ENCODE data around the gene TP53I3.

The TP53I3 gene

DNA sequence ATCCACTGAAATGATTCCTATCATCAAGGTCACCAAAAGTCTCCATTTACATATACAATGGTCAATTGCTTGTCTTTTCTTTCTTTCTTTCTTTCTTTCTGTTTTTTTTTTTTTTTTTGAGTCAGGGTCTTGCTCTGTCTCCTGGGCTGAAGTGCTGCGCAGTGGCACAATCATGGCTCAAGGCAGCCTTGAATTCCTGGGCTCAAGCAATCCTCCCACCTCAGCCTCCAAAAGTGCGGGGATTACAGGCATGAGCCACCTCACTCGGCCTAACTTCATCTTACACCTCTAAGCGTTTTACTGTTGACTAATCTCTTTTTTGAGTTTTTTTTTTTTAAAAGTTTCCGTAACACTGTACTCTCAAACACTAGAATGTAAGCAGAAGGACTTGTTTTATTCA, 9.4 kb downstream of the TP53I3 start:
- intact Hi-C loops (cut with DNase I) = loop anchor here (10.0 kb wide), 1 partner anchor 50 kb away; the partner anchor contains the start of genes FAM228B and PFN4
- no peak for DNase-seq

DNA sequence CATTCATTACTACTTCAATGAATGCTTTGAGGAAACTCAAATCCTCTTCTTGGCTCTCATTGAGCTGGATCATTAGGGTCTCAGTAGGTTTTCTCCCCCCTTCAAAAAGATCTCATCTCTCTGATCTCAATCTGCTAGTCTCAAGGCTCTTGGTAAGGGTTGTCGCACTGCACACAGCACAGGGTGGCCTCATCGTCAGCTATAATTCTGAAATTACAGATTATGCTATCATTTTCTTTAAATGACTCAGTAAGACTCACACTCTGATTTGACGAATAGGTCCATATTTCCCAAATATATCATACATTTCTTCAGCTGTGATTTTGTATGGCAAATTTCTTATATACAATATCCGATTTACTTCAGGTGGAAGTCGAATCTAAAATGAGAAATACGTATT, 10.8 kb downstream of the TP53I3 start:
- no peak for DNase-seq
- intact Hi-C loops (cut with DNase I) = loop anchor here (10.0 kb wide), 1 partner anchor 51 kb away; the partner anchor contains the start of genes FAM228B and PFN4

DNA sequence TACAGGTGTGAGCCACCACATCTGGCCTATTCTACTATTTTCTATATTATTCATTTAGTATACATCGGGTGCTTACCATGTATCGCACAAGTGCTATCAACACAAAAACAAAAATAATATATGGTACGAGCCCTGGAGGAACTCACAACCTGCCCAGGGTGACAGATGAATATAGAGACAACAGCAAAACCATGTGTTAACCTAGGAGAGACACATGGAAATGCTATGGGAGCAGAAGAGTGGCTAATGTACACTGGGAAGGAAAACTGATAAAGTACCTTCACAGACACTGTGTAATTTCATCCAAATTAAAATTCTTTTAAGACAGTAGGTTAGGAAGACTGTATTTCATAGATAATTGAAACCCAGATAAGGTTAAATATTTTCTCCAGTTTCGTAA, 12.4 kb downstream of the TP53I3 start:
- no peak for DNase-seq
- intact Hi-C loops (cut with DNase I) = loop anchor here (10.0 kb wide), 1 partner anchor 53 kb away; the partner anchor contains the start of genes FAM228B and PFN4

DNA sequence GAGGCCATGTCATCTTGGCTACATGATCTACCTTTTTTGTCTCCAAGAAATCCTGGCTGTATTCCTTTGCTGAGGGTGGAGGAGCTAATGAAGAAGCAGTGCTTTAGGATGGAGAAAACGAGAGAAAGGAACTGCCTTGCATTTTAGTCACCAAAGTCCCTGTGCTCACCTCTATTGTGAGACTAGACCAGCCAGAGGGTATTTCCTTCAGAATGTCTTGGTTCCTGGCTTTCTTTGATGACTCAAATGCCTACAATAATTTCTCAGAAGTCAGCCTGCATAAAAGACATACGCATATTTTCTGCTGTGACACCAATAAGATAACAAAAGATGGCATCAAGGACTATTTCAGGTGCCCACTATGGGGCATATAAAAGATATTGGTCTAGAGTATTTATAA, 19.3 kb downstream of the TP53I3 start:
- intact Hi-C loops (cut with DNase I) = no loop called here

DNA sequence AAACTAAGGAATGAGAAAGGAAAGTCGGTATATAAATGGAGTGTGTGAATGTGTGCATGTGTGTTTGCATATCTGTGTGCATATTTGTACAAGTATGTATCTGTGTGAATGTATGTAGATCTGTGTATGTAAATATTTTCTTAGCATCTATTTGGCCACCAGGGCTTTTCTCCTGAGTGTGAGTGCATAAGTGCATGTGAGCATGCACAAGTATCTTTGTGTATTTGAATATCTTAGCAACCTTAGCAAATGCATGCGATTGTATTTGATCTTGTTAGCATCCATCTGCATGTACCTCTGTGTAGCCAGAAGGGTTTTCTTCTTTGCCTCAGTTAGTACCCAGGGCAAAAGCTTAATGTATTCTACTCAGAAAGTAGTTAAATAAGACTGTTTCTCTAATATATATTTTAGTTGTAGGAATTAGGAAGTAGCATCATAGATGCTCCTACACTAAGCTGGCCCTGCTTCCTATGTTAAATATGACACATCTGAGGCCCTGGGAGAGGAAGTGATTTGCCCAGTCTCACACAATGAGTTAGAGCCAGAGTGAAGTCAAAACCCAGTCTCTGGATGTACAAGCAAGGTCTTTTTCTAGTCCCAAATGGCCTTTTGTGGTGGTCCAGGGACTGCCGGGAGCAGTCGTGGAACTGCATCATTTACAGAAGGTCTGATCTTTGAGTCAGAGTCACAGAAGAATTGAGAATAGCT, 25.9 kb downstream of the TP53I3 start:
- DNase-seq = no peak
- intact Hi-C loops (cut with DNase I) = no loop called here

More for the DNA sequence above, 19.3 kb downstream of the TP53I3 start:
- DNase-seq = no peak

DNA sequence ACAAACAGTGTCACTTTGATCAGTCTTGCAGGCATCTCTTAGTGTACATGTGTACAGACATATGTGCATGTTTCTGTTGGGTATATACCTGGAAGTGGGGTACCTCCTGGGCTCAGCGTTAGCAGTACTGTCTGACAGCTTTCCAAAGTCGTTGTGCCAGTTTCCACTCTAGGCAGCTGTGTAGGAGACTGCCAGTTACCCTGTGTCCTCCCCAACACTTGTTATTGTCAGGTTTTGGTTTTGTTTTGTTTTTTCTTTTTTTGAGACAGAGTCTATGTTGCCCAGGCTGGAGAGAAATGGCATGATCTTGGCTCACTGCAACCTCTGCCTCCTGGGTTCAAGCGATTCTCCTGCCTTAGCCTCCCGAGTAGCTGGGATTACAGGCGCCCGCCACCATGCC, 28.9 kb downstream of the TP53I3 start:
- DNase-seq = no peak
- intact Hi-C loops (cut with DNase I) = no loop called here

DNA sequence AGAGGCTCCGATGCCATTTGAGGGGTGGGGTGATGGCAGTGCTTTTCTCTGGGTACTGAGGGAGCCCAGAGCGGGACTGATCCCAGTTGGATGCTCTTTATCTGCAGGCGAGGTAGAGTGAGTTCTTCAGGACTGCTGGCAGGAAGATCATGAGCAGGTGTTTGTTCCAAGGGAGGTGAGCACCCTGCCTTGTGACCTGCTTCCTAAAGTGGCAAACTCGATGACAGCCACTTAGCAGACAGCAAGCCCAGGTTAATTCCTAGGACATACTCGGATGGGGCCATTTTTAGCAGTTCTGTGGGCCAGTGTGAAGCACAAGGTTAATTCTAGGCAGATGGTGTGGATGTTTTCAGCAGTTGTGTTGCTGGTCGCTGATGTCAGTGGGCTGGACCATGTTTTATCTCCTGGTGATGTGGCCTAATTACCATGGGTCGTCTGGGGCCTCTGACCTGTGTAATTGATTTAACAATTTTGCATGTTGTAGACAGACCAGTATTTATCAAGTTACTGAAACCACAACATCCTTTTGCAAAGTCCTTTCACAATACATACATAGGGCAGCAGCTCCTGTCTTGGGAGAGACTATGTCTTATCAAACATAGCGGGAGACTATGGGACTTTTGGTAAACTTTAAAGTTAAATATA, 30.1 kb downstream of the TP53I3 start:
- DNase-seq = no peak

DNA sequence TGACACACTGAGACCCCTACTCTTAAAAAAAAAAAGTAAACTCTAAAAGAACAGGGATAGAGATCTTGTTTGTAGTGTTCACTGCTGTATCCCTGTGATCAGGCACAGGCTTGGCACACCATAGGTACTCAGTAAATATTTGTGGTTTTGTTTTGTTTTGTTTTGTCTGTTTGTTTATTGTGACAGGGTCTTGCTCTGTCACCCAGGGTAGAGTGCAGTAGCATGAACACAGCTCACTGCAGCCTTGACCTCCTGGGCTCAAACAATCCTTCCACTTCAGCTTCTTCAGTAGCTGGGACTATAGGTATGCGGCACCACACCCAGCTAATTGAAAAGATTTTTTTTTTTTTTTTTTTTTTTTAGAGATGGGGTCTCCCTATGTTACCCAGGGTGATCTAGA, 31.7 kb downstream of the TP53I3 start:
- DNase-seq = no peak

More for the DNA sequence above, 30.1 kb downstream of the TP53I3 start:
- intact Hi-C loops (cut with DNase I) = no loop called here

DNA sequence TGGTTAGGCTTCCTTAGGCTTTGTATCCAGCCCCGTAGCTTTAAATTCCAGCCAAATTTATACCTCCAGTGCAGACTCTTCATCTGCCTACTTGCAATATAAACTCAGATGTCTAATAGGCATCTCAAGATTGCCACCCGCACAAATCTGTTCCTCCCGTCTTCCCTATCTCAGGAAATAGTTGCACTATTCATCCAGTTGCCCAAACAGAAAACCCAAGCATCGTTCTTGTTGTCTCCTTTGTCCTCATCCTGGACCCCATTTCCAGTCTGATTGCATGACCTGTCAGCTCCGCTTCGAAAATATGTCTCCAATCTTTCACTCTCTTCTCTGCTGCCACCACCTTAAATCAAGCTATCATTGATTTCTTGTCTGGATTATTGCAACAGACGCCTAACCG, 32.8 kb downstream of the TP53I3 start:
- intact Hi-C loops (cut with DNase I) = no loop called here
- DNase-seq = peak in 9 of 42 donors; percentile 12 to 53 (median 26)

More for the DNA sequence above, 31.7 kb downstream of the TP53I3 start:
- intact Hi-C loops (cut with DNase I) = no loop called here

DNA sequence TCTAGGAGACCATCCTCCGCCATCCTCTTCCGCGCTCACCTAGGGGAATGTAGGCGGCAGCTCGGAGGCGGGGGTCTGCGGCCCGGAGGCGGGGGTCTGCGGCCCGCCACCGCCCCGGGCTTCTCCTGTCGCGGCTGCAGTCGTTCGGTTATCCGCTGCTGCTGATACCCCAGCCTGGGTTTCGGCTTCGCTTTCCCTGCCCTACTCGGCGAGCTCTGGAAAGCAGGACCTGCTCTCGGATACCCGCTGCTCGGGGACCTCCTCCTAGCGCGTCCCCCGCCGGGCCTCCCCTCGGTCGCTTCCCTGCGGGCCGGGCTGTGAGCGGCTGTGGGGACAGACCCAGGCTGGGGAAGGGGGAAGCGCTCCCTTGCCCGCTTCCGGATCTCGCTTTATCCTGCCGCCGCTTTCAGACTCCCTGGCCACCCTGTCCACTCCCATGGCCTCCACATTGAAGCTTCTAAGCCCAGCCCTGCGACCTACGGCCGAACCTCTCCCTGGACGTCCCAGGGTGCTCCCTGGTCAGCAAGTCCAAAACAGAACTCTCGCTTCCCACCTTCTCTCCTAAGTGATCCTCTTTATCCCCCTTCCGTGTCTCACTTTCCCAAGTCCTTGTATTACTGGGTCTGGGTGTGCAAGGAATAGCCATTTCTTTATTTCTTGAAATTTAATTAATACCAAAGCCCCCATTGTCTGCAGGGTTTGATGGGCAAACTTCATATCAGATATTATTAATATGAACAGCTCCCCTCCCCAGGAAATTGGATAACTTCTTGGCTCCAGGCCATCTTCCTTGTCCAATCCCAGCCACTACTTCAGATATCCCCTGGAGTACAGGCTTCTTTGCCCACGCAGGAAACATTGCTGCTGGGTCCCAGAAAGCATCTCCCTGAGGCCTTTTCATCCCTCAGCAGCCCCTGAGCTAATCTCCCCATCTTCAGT, 34.3 kb downstream of the TP53I3 start:
- peak in 37 of 42 donors; percentile 20 to 72 (median 42) for DNase-seq
- intact Hi-C loops (cut with DNase I) = no loop called here

DNA sequence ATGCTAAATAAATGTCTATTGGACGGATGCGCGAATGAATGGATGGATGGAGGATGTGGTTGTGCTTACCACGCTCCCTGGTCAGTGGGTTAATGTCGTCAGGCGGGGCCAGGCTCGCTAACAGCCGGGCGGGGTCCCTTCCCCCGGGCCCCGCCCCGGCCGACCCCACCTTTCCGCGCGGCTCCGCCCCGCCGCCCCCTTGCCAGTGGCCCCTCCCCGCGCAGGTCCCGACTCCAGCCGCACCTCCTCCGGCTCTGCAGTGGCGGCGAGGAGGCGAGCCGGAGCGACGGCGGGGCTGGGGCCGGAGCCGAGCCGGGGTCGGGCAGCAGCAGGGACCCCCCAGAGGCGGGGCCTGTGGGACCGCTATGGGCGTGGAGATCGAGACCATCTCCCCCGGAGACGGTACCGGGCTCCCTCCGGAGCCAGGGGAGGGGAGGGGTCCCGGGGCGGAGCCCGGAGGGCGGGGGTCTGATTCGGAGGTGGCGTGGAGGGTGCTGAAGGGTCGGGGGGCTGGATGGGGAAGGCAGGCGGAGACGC, 35.1 kb downstream of the TP53I3 start, which contains the start of gene FKBP1B:
TSS of gene FKBP1B (plus strand) at position 257 of the 537 bp plus-strand sequence. CDS start at position 366, 109 bp downstream.
- intact Hi-C loops (cut with DNase I) = loop anchor here (10.0 kb wide), 1 partner anchor 125 kb away; the partner anchor contains the start of gene ATAD2B
- peak; percentile 18 to 91 (median 72) for DNase-seq

DNA sequence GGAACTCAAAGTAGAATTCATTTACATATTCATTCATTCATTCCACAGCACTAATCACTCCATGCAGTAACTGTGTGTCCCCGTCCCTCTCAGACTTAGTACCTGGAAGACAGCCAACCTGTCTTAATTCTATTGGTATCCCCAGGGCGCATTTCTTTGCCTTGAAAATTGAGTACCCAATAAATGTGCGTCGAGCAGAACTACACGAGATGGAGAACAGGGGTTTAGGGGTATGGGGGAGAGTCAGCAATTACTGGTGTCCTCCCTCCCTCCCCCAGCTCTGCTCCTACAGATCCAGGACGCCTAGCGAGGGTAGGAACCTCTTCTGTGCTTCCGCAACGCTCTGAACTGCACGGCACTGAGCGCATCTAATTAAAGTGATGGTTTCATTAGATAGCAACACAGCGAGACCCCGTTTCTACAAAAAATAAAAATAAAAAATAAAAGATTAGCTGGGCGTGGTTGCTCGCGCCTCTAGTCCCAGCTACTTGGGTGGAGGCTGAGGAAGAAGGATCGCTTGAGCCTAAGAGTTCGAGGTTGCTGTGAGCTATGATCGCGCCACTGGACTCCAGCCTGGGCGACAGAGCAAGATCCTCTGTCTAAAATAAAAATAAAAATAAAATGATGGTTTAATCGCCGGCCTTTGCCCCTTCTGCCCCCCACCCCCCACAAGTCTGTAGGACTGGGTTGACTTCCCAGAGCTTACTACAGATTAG, 35.7 kb downstream of the TP53I3 start:
- intact Hi-C loops (cut with DNase I) = loop anchor here (10.0 kb wide), 1 partner anchor 124 kb away; the partner anchor contains the start of gene ATAD2B
- DNase-seq = peak in 4 of 42 donors; percentile 13 to 42 (median 27)

DNA sequence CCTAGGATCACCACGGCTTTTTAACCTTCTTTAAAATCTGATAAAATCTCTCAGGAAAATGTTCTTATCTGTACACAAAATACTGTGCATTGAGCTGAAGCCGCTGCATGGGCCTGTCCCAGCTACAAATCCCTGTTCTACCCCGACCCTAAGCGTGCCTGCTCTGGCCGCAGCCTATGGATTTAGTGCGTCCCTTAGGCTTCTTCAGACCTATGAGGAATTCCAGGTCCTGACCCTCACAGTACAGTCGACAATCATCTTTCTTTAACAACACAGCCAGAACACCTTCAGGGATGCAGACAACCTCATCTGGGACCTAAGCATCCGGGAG, 37.0 kb downstream of the TP53I3 start:
- DNase-seq = no peak
- intact Hi-C loops (cut with DNase I) = loop anchor here (10.0 kb wide), 1 partner anchor 123 kb away; the partner anchor contains the start of gene ATAD2B

DNA sequence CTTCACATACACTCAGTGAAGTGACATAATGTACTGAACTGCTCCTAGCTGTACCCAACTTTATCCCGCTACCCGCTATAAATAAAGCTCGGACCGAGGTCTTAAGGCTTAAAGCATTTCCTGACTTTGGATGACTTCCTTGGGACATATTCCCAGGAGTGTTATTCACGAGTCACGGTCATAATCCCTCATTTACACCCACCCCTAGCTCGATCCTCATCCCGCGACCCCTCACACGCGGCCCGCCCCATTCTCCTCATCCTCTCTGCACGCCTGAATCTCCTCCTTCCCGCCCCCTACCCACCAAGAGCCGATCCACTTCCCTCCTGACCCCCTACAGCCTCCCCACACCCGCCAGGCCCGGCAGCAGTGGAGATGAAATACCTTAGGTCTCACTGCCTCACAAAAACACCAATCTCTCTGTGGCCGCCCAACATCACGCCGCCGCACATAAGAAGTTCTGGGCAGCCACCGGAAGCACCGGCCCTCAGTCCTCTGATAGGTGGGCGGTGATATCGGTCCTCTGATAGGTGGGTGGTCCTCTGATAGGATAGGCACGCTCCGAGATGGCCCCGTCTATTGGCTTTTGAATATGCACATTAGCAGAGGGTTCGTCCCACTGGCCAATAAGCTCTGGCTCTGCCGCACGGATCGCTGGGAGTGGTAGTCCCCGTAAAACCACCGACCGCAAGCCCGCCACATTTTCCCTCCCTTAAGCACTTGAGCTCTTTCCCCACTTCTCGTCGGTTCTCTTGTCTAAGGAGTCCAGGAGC, 37.5 kb downstream of the TP53I3 start, which contains the start of gene WDCP:
TSS of gene WDCP (minus strand) at position 462 of the 773 bp plus-strand sequence. CDS start 7,897 bp downstream, outside the sequence.
- intact Hi-C loops (cut with DNase I) = loop anchor here (10.0 kb wide), 1 partner anchor 122 kb away; the partner anchor contains the start of gene ATAD2B
- DNase-seq = peak; percentile 91 to 100 (median 98)

DNA sequence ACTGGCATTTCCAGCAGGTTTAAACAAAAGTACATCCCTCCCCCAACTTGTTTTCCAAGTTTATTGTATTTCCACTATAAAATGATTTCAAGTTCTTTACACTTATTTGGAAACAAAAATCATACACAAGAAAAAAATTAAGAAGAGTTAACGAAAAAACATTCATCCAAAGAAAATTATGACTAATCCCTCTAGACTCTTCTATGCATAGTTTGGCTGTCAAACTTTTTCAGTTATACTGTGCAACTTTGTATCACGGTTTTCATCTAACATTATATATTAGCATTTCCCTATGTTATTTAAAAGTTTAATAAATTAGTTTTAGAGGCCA, 38.1 kb downstream of the TP53I3 start:
- intact Hi-C loops (cut with DNase I) = loop anchor here (10.0 kb wide), 1 partner anchor 122 kb away; the partner anchor contains the start of gene ATAD2B
- no peak for DNase-seq

DNA sequence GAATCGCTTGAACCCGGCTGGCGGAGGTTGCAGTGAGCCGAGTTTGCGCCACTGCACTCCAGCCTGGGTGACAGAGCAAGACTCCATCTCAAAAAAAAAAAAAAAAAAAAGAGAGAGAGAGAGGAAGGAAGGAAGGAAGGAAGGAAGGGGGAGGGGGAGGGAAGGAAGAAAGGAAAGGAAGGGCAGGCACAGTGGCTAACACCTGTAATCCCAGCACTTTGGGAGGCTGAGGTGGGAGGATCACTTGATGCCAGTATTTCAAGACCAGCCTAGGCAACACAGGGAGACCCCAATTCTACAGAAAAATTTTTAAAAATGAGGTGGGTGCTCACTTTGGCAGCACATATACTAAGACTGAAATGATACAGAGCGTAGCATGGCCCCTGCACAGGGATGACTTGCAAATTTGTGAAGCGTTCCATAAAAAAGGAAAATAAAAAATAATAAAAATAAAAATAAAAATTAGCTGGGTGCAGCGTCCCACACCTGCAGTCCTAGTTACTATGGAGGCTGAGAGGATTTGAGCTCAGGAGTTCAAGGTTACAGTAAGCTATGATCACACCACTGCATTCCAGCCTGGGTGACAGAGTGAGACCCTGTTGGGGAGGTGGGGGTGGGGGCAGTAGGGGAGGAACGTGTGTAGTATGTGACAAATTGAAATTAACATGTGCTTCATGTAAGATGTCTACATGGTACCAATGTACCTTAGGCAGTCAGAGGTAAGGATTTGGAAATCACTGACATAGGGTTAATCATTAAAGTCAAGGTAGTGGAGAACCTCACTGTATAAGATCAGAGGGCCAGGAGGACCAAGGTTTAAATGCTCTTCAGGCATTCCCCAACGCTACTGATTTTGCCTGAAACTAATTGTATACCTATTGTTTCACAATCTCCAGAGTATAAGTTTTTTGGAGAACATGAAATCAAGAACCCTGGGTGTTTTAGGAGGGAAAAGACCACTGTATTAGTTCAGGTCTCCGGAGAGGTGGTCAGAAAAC, 38.8 kb downstream of the TP53I3 start:
- intact Hi-C loops (cut with DNase I) = loop anchor here (10.0 kb wide), 1 partner anchor 121 kb away; the partner anchor contains the start of gene ATAD2B
- peak in 1 of 42 donors; percentile 2 for DNase-seq

Measured in head of caudate nucleus (tissue), 42 donors.